ENCODE data around the gene SLC38A3. TPM values are rescaled to one million over a fixed set of nuclear protein-coding genes. Genes with fewer than 3 reads are reported as not detected.

Gene SLC38A3
- not detected for polyA plus RNA-seq (ENCODE audit: low read depth in 6 of 6)

DNA sequence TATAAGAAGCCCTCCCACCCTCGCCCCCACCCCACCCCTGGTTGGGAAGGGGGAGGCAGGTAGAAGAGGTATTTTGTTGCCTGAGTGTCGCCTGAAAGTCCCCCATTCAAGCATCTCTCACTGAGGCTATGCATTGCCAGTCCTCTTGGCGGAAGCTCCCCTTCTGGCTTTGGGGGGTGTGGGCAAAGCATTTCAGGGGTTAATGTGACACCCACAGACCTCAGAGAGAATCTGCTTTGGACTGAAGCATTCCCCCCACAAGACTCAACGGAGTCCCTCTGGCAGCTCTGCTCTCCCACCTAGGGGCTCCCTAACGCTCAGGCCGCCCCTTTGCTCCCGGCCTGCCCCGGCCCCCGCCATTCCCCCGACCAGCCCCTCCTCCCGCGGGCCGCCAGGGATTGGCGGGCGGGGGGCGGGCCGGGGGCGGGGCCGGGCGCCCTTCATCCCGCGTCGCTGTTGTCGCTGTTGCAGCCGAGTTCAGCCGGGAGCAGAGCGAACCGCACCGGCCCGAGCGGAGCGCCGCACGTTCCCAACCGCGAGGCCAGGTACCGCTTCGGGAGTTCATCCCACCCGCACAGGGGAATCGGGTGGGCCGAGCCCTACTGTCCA lies at the start of gene SLC38A3:
Gene SLC38A3, plus strand, starts transcription at position 468 of the 609 bp plus-strand sequence. CDS start 8,929 bp downstream, outside the sequence.
- Mint-ChIP-seq H3K36me3 (peaks cover 0 to 9% of the 10 kb centered on the region in 2 donors), H3K4me3 (peak within 1 kb of the TSS in 7 of 8 donors; percentile 16 to 81 (median 52)), H3K27me3 (peaks cover 32 to 73% (median 57%) of the 10 kb centered on the region in 3 donors), H3K9me3 (peaks cover 0 to 2% (median 0%) of the 10 kb centered on the region in 7 donors), H3K4me1 (peaks cover 0 to 4% (median 3%) of the 10 kb centered on the region in 3 donors), H3K27ac (no peak within 1 kb of the TSS)
- DNase-seq (no peak), ATAC-seq (ENCODE audit: low read depth in 2 of 2) (peak; percentile 31 to 43)

DNA sequence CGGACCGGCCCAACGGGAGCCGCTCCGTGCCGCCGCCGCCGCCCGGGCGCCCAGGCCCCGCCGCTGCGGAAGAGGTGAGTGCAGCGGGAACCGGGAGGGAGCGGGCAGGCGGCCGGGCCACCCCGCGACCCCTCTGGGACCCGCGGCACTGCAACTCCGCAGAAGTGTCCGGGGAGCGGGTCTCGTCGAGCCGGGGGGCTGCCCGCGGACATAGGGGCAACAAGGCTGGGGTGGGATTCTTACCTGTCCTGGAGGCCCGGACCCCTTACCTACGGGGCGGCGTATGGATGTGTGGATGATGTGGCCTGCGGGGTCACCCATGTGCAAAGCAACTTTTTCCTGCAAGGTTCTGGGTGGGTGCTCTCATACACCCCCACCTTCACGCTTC lies 49.6 kb upstream of the SLC38A3 start:
- no peak for ATAC-seq (ENCODE audit: low read depth in 2 of 2)

DNA sequence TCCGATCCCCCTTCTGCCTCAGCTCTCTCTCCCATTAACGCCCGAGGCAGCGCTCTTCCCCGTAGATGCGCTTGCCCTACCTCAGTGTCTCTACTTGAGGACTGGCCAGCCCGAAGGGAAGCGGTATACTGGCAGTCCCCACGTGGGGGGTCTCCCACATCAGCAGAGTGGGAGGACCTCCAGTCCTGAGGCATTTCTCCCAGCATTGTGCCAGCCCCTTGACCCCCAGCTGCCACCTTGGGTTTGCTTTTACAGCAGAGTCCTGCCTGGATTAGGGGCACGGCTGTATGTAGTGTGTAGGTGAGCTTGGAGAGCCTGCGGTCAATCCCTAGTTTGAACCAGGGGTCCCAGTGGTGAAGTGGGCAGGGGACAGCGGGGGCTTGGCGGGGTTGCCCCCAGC lies 49.2 kb upstream of the SLC38A3 start:
- peaks cover 15 to 22% (median 21%) of the 10 kb centered on the region in 3 donors for H3K4me1 Mint-ChIP-seq
- no peak for DNase-seq
- H3K27ac Mint-ChIP-seq, result peak overlapping the region in 2 of 6 donors; percentile 49 to 94
- no peaks in the 10 kb centered on the region for H3K36me3 Mint-ChIP-seq
- no peak for ATAC-seq (ENCODE audit: low read depth in 2 of 2)
- no peaks in the 10 kb centered on the region for H3K9me3 Mint-ChIP-seq
- H3K4me3 Mint-ChIP-seq, result peak overlapping the region; percentile 71 to 92 (median 81)
- peaks cover 22 to 58% (median 46%) of the 10 kb centered on the region in 3 donors for H3K27me3 Mint-ChIP-seq

More for the DNA sequence above, 49.6 kb upstream of the SLC38A3 start:
- peaks cover 15 to 22% (median 21%) of the 10 kb centered on the region in 3 donors for H3K4me1 Mint-ChIP-seq
- DNase-seq, result no peak
- H3K9me3 Mint-ChIP-seq, result no peaks in the 10 kb centered on the region
- no peaks in the 10 kb centered on the region for H3K36me3 Mint-ChIP-seq
- peak overlapping the region in 1 of 6 donors; percentile 94 for H3K27ac Mint-ChIP-seq
- H3K27me3 Mint-ChIP-seq, result peaks cover 22 to 62% (median 49%) of the 10 kb centered on the region in 3 donors
- peak overlapping the region; percentile 71 to 92 (median 81) for H3K4me3 Mint-ChIP-seq

DNA sequence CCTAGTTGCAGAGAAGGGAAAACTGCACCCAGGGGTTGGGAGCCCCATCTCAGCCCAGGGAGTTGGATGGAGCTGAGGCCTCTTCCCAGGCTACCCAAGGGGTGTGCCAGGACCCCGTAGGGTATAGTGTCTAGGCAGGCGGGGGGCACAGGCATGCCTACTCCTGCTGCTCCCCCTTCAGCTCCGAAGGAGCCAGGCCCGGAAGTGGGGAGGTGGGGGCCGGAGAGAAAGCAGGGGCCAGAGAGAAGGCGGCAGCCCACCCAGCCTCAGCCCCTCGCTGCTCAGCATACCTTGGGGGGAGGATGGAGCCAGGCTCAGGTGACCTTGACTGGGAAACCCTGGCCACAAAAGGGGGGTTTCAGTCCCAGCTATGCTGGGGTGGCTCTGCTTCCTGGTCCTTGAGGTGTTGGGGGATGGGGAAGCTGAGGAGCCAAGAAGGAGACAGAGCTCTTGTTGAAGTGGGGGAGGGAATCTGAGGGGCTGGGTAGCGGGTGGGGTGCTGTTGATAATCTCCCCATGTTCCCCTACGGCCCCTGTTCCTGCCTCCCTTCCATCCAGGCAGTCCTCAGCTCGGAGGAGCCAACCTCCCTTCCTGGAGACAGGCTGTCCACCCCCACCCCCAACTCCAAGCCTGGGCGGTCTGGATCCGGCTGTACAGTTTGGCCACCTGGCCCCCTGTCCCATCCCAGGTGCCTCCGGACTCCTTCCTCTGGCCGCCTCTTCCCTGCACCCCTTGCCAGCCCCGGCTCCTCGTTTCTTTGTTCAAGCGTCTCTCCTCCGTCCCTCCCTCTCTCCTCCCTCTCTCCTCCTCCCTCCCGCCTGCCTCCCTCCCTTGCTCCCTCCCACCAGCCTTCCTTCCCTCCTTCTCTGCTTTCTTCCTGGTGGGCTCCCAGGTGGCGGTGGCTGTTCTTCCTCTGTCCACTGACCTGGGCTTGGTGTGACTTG lies 48.2 kb upstream of the SLC38A3 start:
- peaks cover 15 to 22% (median 21%) of the 10 kb centered on the region in 3 donors for H3K4me1 Mint-ChIP-seq
- H3K36me3 Mint-ChIP-seq, result no peaks in the 10 kb centered on the region
- ATAC-seq (ENCODE audit: low read depth in 2 of 2), result no peak
- H3K4me3 Mint-ChIP-seq, result peak overlapping the region in 5 of 8 donors; percentile 60 to 84 (median 78)
- no peak for DNase-seq
- H3K27ac Mint-ChIP-seq, result no peak overlapping the region
- no peaks in the 10 kb centered on the region for H3K9me3 Mint-ChIP-seq
- H3K27me3 Mint-ChIP-seq, result peaks cover 22 to 58% (median 43%) of the 10 kb centered on the region in 3 donors

DNA sequence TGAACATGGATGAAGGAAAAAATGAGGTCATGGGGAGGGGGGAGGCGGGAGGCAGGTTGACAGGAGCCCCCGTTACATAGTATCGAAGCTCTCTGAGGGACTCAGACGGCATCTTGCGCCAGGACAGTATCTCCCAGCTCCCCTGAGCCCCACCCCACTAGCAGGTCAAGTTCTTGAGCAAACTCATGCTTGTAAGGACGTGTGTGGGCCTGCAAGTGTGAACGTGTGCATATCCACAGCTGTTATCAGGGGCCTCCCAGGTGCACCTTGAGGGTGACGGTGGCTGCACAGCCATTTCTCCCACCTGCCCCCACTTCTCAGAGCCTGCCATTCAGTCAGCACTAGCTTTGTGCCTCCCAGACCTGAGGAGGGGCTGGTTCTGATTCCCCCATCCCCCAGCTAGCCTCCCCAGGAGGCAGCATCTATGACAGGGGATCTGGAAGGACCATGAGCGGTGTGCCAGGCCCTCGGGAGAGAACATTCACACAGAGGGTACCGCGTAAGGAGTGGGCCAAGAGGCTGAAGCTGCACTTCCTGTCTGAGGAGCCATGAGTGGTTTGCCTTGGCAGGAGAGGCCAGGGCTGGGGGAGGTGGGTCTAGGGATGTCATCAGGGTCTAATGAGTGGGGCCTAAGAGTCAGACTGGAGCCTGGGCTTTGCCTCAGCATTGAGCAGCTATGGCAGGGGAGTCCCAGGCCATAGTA lies 47.1 kb upstream of the SLC38A3 start:
- H3K9me3 Mint-ChIP-seq, result no peaks in the 10 kb centered on the region
- DNase-seq (no peak), ATAC-seq (ENCODE audit: low read depth in 2 of 2) (no peak)
- peaks cover 23 to 57% (median 42%) of the 10 kb centered on the region in 3 donors for H3K27me3 Mint-ChIP-seq
- no peaks in the 10 kb centered on the region for H3K36me3 Mint-ChIP-seq
- H3K4me1 Mint-ChIP-seq, result peaks cover 15 to 22% (median 21%) of the 10 kb centered on the region in 3 donors
- H3K4me3 Mint-ChIP-seq, result peak overlapping the region in 1 of 8 donors; percentile 68
- no peak overlapping the region for H3K27ac Mint-ChIP-seq

DNA sequence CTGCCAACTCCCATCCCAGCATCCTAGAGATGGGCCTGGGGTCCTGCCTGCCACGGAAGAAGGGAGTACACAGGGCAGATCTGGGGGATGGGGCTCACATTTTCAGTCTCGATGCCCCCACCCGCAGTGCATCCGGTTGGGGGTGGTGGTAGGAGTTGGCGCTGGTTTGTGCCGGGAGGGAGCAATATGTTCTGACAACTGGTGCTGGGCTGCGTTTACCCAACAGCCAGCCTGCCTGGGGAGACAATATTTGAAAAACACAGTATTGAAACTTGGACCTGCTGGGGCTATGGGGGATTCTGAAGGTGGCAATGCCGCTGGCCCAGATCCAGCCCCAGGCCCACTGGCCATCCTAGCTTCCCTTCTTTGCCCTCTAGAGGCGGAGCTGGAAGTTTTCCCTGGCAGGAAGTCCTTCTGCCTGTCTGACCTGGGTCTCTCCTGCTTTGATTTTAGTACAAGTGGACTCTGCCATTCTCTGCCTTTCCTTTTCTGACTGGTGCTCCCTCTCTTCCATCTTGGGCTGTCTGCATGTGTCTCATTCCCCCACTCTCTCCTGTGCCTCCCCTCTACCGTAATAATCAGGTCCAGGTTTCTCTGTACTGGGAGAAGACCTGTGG lies 46.4 kb upstream of the SLC38A3 start:
- Mint-ChIP-seq H3K27me3 (peaks cover 23 to 50% (median 35%) of the 10 kb centered on the region in 3 donors), H3K36me3 (no peaks in the 10 kb centered on the region), H3K4me1 (peaks cover 14 to 18% (median 15%) of the 10 kb centered on the region in 3 donors), H3K4me3 (no peak overlapping the region), H3K27ac (no peak overlapping the region), H3K9me3 (no peaks in the 10 kb centered on the region)
- no peak for ATAC-seq (ENCODE audit: low read depth in 2 of 2)
- no peak for DNase-seq

DNA sequence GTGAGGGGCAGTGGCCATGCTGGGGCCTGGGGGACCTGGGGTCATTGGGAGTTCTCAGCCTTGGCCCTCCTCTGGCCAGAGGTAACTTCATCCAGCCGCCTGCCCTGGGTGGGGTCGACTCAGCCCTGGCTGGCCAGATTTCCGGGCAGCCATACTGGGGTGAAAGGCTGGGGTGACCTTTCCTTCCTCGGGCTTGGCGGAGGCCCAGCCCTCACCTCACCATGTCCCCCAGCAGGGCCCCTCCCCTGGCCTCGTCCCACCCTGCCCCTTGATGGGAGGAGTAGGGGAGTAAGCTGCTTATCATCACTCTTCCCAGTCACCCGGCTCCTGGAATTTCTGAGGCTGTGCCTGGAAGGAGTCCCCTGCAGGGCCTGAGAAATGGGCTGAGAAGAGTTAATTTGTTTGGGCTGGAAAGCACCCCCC lies 44.5 kb upstream of the SLC38A3 start:
- H3K36me3 Mint-ChIP-seq, result no peaks in the 10 kb centered on the region
- no peak overlapping the region for H3K4me3 Mint-ChIP-seq
- H3K27me3 Mint-ChIP-seq, result peaks cover 16 to 40% (median 26%) of the 10 kb centered on the region in 3 donors
- no peak overlapping the region for H3K27ac Mint-ChIP-seq
- no peaks in the 10 kb centered on the region for H3K9me3 Mint-ChIP-seq
- peaks cover 5 to 11% (median 6%) of the 10 kb centered on the region in 3 donors for H3K4me1 Mint-ChIP-seq
- ATAC-seq (ENCODE audit: low read depth in 2 of 2) (no peak), DNase-seq (no peak)

DNA sequence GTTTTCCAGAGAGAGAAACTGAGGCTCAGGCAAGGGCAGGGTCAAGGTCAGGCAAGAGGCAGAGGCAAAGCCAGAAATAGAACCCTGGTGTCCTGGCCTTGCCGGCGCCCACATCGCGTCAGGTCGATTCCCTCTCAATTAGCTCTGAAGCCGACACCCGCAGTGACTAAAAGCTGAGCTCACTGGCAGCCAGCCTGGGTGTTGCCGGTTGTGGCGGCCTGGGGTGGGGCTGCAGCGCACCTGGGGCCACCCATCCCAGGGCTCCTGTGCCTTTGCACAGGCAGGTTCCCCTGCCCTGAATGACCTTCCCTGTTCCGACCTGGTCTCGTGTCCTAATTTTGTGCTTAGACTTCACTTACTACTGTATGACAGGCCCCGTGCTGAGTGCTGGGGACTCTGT lies 43.8 kb upstream of the SLC38A3 start:
- DNase-seq (no peak), ATAC-seq (ENCODE audit: low read depth in 2 of 2) (no peak)
- Mint-ChIP-seq H3K36me3 (no peaks in the 10 kb centered on the region), H3K27ac (no peak overlapping the region), H3K9me3 (no peaks in the 10 kb centered on the region), H3K27me3 (peaks cover 9 to 33% (median 18%) of the 10 kb centered on the region in 3 donors), H3K4me3 (no peak overlapping the region), H3K4me1 (peaks cover 0 to 4% (median 0%) of the 10 kb centered on the region in 3 donors)

DNA sequence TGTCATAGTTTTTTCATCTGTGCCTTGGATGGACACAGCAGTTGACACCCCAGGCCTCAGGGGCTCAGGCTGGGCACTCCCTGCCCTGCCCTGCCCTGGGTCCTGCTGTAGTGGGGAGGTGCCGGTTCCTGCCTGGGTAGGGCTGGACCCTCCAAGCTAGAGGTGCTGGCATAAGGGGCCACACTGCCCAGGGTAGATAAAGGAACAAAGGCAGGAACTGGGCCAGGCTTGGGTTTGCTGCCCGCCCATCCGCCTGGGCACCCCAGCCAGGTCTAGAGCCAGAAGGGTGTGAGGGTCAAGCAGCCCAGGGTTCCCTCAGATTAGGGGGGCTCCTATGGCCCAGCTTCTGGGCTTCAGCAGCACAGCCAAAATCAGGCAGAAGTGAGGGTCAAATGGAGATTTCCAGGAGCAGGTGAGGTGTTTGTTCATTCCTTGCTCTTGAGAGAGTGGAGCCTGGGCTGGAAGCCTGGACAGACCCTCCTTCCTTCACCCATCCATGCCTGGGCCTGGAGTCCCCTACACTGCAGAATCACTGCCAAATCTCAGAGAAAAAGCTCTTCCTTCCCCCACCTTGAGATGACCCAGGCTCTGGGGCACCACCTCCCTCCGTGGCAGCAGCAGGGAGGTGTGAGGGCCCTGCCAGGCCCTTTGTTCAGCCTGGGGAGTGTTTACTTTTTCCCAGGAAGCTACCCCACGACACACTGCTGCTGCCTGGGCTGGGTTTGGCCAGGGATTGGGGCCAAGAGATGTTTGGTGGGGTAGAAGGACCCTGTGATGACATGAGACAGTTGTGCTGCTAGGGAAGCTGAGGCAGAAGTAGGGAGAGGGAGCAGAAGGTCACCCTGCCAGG lies 42.8 kb upstream of the SLC38A3 start:
- Mint-ChIP-seq H3K27me3 (peaks cover 9 to 24% (median 9%) of the 10 kb centered on the region in 3 donors), H3K4me1 (peaks cover 0 to 4% (median 0%) of the 10 kb centered on the region in 3 donors), H3K27ac (peak overlapping the region in 1 of 6 donors; percentile 79), H3K9me3 (no peaks in the 10 kb centered on the region), H3K4me3 (no peak overlapping the region), H3K36me3 (no peaks in the 10 kb centered on the region)
- DNase-seq (no peak), ATAC-seq (ENCODE audit: low read depth in 2 of 2) (no peak)

DNA sequence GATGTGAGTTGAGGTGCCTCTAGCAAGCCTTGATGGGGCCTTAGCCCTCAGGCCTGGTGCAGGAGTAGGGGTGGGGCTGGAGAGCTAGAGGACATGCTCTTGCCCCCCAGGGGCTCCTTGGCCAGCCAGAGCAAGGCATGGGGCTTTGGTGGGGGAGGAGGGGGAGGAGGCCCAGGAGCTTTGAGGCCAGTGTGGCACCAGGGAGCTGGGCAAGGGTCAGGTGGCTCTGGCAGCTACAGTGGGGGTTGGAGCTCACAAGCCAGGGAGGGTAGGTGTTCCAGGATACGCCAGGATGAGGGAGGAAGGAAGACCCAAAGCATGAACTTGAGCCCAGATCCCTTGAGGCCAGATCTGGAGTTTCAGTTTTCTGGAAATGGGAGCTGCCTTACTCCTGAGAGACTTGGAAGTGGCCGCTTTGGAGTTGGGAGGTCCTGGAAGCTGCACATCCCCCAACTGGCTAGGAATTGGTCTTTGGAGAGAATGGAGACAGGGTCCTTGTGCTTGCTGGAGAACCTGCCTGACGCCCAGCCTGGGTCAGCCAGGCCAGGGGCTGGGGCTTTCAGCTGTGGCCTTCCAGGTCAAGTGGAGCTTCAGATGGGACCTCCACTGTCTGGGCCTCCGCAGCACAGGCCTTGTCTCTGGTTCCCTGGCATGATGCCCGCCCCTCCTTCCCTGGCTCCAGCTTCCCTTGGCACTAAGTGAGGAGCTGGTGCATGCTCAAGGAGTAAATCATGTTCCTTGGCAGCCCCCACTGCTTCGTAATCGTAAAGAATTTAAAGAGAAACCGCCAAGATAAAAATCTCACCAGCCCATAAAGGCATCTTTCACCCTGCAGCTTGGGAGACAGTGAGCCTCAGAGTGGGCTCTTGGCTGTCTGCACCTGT lies 41.3 kb upstream of the SLC38A3 start:
- H3K9me3 Mint-ChIP-seq, result no peaks in the 10 kb centered on the region
- H3K27me3 Mint-ChIP-seq, result peaks cover 7 to 11% (median 8%) of the 10 kb centered on the region in 3 donors
- DNase-seq, result no peak
- no peak for ATAC-seq (ENCODE audit: low read depth in 2 of 2)
- no peaks in the 10 kb centered on the region for H3K4me1 Mint-ChIP-seq
- no peaks in the 10 kb centered on the region for H3K36me3 Mint-ChIP-seq
- no peak overlapping the region for H3K4me3 Mint-ChIP-seq
- no peak overlapping the region for H3K27ac Mint-ChIP-seq

DNA sequence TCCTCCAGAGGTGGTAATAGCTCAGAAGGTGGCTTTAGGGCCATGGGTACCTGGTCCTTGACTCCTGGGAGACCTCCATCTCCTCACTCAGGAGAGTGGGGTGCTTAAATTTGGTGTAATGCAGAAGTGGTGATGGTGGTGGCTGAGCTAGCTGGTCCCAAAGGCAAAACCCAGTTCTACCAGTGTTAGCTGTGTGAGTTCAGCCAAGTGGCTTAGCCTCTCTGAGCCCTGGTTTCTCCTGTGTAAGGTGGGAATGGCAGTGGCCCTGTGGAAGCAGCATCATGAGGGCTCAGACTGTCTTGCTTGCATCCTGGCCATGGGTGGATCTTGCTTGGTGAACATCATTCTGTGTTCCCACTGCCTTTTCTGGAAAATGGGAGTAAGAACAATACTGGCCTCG lies 40.6 kb upstream of the SLC38A3 start:
- ATAC-seq (ENCODE audit: low read depth in 2 of 2) (no peak), DNase-seq (no peak)
- Mint-ChIP-seq H3K4me1 (no peaks in the 10 kb centered on the region), H3K36me3 (no peaks in the 10 kb centered on the region), H3K9me3 (no peaks in the 10 kb centered on the region), H3K4me3 (no peak overlapping the region), H3K27me3 (peaks cover 4 to 9% (median 5%) of the 10 kb centered on the region in 3 donors), H3K27ac (no peak overlapping the region)
